ENCODE measurements around the gene FGF14.

- TF ChIP-seq POLR2A (IDR thresholded peaks at IDR 0.05) (no peak), EP300 (IDR thresholded peaks at IDR 0.05; ENCODE audit: low read depth) (no peak), POLR2AphosphoS5 (IDR thresholded peaks at IDR 0.05) (no peak)
Observed at GRCh38 chr13:101726681-101727080, 675.2 kb downstream of the FGF14 start.
